H1 (cell line): ENCODE data around the gene RHBDF2. TPM values are rescaled to one million over a fixed set of nuclear protein-coding genes. Genes with fewer than 3 reads are reported as not detected.

ENCODE experiments used
- CTCF ChIA-PET: fragments of 300-600 bp; sonication (Branson Sonifier 250); formaldehyde crosslinking; loops from one replicate; lab custom pipeline; 2021; ENCODE audit not compliant: partially characterized antibody; lab: Charles Lee
- POLR2A ChIA-PET: fragments of 300-600 bp; sonication (Branson Sonifier 250); formaldehyde crosslinking; loops from one replicate; lab custom pipeline; 2021; ENCODE audit warnings: inconsistent platforms; ENCODE audit not compliant: partially characterized antibody; lab: Charles Lee
- DNase-seq, 2 experiments: peaks; one replicate each; pipeline versions ENCODE4 v3.0.0 to v3.0.0-alpha.2; 2010 to 2022; ENCODE audit warnings: low spot score in 2 of 2, low read depth in 1 of 2, mixed read lengths in 1 of 2
- FAIRE-seq: peaks from 2 replicates; lab custom pipeline; 2011; peaks lifted over from hg19 to GRCh38; lab: Jason Lieb, UNC
- H2AFZ ChIP-seq: 2 replicates; pipeline ENCODE4 v1.8.1; 2012; ENCODE audit warnings: low read length, inconsistent platforms
- H2AK5ac ChIP-seq: 2 replicates; pipeline ENCODE4 v1.6.1; 2013; ENCODE audit warnings: low read depth, low read length
- H2BK120ac ChIP-seq: replicated peaks from 2 replicates; pipeline ENCODE3; 2013; ENCODE audit warnings: low read depth, low read length, inconsistent platforms
- H2BK12ac ChIP-seq: 2 replicates; pipeline ENCODE4 v1.6.1; 2013; ENCODE audit warnings: low read depth, low read length
- H2BK15ac ChIP-seq: 2 replicates; pipeline ENCODE4 v1.6.1; 2013; ENCODE audit warnings: low read length
- H2BK20ac ChIP-seq: 2 replicates; pipeline ENCODE4 v1.6.1; 2013; ENCODE audit warnings: low read length
- H2BK5ac ChIP-seq: 2 replicates; pipeline ENCODE4 v1.6.1; 2013; ENCODE audit warnings: low read depth, low read length
- H3K14ac ChIP-seq: 2 replicates; pipeline ENCODE4 v1.6.1; 2013; ENCODE audit warnings: inconsistent platforms; ENCODE audit not compliant: insufficient read length
- H3K18ac ChIP-seq: 2 replicates; pipeline ENCODE4 v1.6.1; 2013; ENCODE audit warnings: low read length; ENCODE audit errors: extremely low read depth
- H3K23ac ChIP-seq: 2 replicates; pipeline ENCODE4 v1.6.1; 2013; ENCODE audit warnings: inconsistent platforms; ENCODE audit not compliant: insufficient read length
- H3K23me2 ChIP-seq: 2 replicates; pipeline ENCODE4 v1.6.1; 2013; ENCODE audit warnings: low read depth, low read length
- H3K27ac ChIP-seq: 2 replicates; pipeline ENCODE4 v1.6.1; 2011; ENCODE audit warnings: low read depth, low read length, inconsistent platforms
- H3K27me3 ChIP-seq, 4 experiments: replicated peaks in 1 of 4; 1 replicate in 1 of 4; 2 replicates in 3 of 4; pipeline versions ENCODE4 v1.6.1 to v1.8.1; 2011 to 2013; ENCODE audit warnings: low read length in 3 of 4, mild to moderate bottlenecking in 3 of 4, inconsistent platforms in 2 of 4, mixed read lengths in 2 of 4, moderate library complexity in 1 of 4; ENCODE audit not compliant: control insufficient read depth in 3 of 4, insufficient read depth in 3 of 4; ENCODE audit errors: extremely low read depth in 1 of 4
- H3K36me3 ChIP-seq, 4 experiments: 2 replicates each; pipeline versions ENCODE4 v1.6.1 to v1.8.1; 2011 to 2013; ENCODE audit warnings: mild to moderate bottlenecking in 4 of 4, low read length in 3 of 4, moderate library complexity in 2 of 4, control low read depth in 1 of 4, inconsistent platforms in 1 of 4; ENCODE audit not compliant: insufficient read depth in 4 of 4, control insufficient read depth in 2 of 4
- H3K4ac ChIP-seq: replicated peaks from 2 replicates; pipeline ENCODE3; 2013; ENCODE audit warnings: low read length, low read depth, mixed read lengths, inconsistent platforms; ENCODE audit not compliant: insufficient read length
- H3K4me1 ChIP-seq, 4 experiments: replicated peaks in 1 of 4; 1 replicate in 1 of 4; 2 replicates in 3 of 4; pipeline versions ENCODE4 v1.6.1 to v1.8.1; 2011 to 2013; ENCODE audit warnings: low read length in 3 of 4, inconsistent platforms in 2 of 4, mixed read lengths in 1 of 4; ENCODE audit not compliant: insufficient read depth in 4 of 4, control insufficient read depth in 3 of 4
- H3K4me2 ChIP-seq, 2 experiments: 2 replicates each; pipeline versions ENCODE4 v1.6.1 to v1.8.1; 2011 to 2013; ENCODE audit warnings: low read depth in 2 of 2, low read length in 2 of 2, control low read depth in 1 of 2, inconsistent platforms in 1 of 2, mild to moderate bottlenecking in 1 of 2; ENCODE audit not compliant: insufficient read depth in 1 of 2
- H3K4me3 ChIP-seq, 4 experiments: fragments of 200-600, 300-600 bp in 1 of 4; sonication (generic), shearing (Covaris generic), sonication (Bioruptor Twin) in 1 of 4; 2 replicates each; pipeline versions ENCODE4 v1.5.1 to v1.8.1; 2011 to 2016; ENCODE audit warnings: low read length in 4 of 4, low read depth in 3 of 4, control low read depth in 2 of 4, inconsistent platforms in 2 of 4, mild to moderate bottlenecking in 2 of 4, mixed read lengths in 1 of 4, moderate library complexity in 1 of 4; ENCODE audit not compliant: insufficient read depth in 2 of 4; ENCODE audit errors: extremely low read depth in 1 of 4
- H3K56ac ChIP-seq: replicated peaks from 2 replicates; pipeline ENCODE3; 2013; ENCODE audit warnings: low read depth, mild to moderate bottlenecking, mixed read lengths, low read length, inconsistent platforms; ENCODE audit not compliant: insufficient read length
- H3K79me1 ChIP-seq: 2 replicates; pipeline ENCODE4 v1.6.1; 2013; ENCODE audit warnings: low read depth, low read length, control low read depth
- H3K79me2 ChIP-seq, 2 experiments: 2 replicates each; pipeline versions ENCODE4 v1.6.1 to v1.8.1; 2012 to 2013; ENCODE audit warnings: low read length in 2 of 2, mild to moderate bottlenecking in 2 of 2, inconsistent platforms in 1 of 2; ENCODE audit not compliant: insufficient read depth in 2 of 2, control insufficient read depth in 1 of 2
- H3K9ac ChIP-seq, 4 experiments: replicated peaks in 1 of 4; 1 replicate in 1 of 4; 2 replicates in 3 of 4; pipeline versions ENCODE4 v1.6.1 to v1.8.1; 2011 to 2013; ENCODE audit warnings: low read depth in 3 of 4, low read length in 3 of 4, control low read depth in 2 of 4, mild to moderate bottlenecking in 2 of 4, moderate library complexity in 2 of 4, inconsistent platforms in 1 of 4; ENCODE audit errors: extremely low read depth in 1 of 4
- H3K9me3 ChIP-seq, 2 experiments: 2 replicates each; pipeline versions ENCODE4 v1.6.1 to v1.8.1; 2012 to 2013; ENCODE audit warnings: mild to moderate bottlenecking in 2 of 2, moderate library complexity in 2 of 2, control low read depth in 1 of 2, inconsistent platforms in 1 of 2, low read depth in 1 of 2, low read length in 1 of 2, mixed read lengths in 1 of 2; ENCODE audit not compliant: insufficient read depth in 2 of 2
- H4K20me1 ChIP-seq, 2 experiments: replicated peaks in 1 of 2; 2 replicates each; pipeline versions ENCODE3 to v1.8.1; 2011 to 2013; ENCODE audit warnings: inconsistent platforms in 2 of 2, low read length in 2 of 2, mild to moderate bottlenecking in 1 of 2; ENCODE audit not compliant: insufficient read depth in 2 of 2, control insufficient read depth in 1 of 2
- H4K5ac ChIP-seq: 2 replicates; pipeline ENCODE4 v1.6.1; 2013; ENCODE audit warnings: low read length, low read depth, mixed read lengths, inconsistent platforms; ENCODE audit not compliant: insufficient read length
- H4K8ac ChIP-seq: 2 replicates; pipeline ENCODE4 v1.8.0; 2013; ENCODE audit warnings: mild to moderate bottlenecking, moderate library complexity, low read length, inconsistent platforms; ENCODE audit not compliant: insufficient read depth; ENCODE audit errors: extremely low read depth
- H4K91ac ChIP-seq: replicated peaks from 2 replicates; pipeline ENCODE3; 2013; ENCODE audit warnings: low read length, mixed read lengths, inconsistent platforms; ENCODE audit not compliant: insufficient read length
- POLR2AphosphoS5 ChIP-seq: IDR thresholded peaks from 2 replicates; pipeline ENCODE4 v1.6.1; 2011; ENCODE audit warnings: low read depth, low read length
- WGBS, 2 experiments: shearing (Covaris generic) in 1 of 2; methylation state at CpG; one replicate each; pipeline versions ENCODE4 v1.1.6 to v1.1.7; 2013 to 2015; ENCODE audit warnings: low lambda C conversion rate in 2 of 2, mixed read lengths in 2 of 2, inconsistent platforms in 1 of 2, low coverage in 1 of 2, missing lambda C conversion rate in 1 of 2; ENCODE audit not compliant: insufficient replicate concordance in 2 of 2, insufficient coverage in 1 of 2, insufficient read length in 1 of 2; ENCODE audit errors: extremely low coverage in 1 of 2, missing lambda C conversion rate in 1 of 2; 5-methylcytosine and 5-hydroxymethylcytosine counted together
- polyA plus RNA-seq, 7 experiments: library from polyadenylated mRNA; depleted of rRNA in 3 of 7; stranded (reverse) in 5 of 7; unstranded in 2 of 7; fragments of >200 nt in 5 of 7; fragments of 200-250 nt in 2 of 7; gene quantifications; 1 replicate in 5 of 7; 2 replicates in 1 of 7; 4 replicates in 1 of 7; pipeline versions ENCODE4 v1.2.1 to v1.2.3, GENCODE V29; 2011 to 2013; ENCODE audit warnings: missing spikeins in 2 of 7, mixed read lengths in 2 of 7
- total RNA-seq: library from RNA; stranded (reverse); fragmentation: NEBNext Ultra II Directional; extraction: Animal tissue kit (Norgen Biotek cat#: 25700); gene quantifications from 2 replicates; pipeline ENCODE4 v1.2.1, GENCODE V29; 2021
- TF ChIP-seq, protein P1 (sequence below), 3 experiments: IDR thresholded peaks; 1 replicate in 2 of 3; 2 replicates in 1 of 3; pipeline versions ENCODE4 v1.5.1 to v1.6.1; 2011; ENCODE audit warnings: low read length in 3 of 3, mild to moderate bottlenecking in 3 of 3, inconsistent platforms in 2 of 3, low read depth in 1 of 3, moderate library complexity in 1 of 3; ENCODE audit not compliant: insufficient read depth in 1 of 3; ENCODE audit errors: control extremely low read depth in 1 of 3

Gene RHBDF2
- total and polyA plus RNA-seq, 2 of the 8 experiments (the other 6 are each of a cell fraction or from before 2014, with no cell fraction given): 21.2 to 25.9 TPM

GRCh38 chr17:76504117-76504516, 2.9 kb upstream of the RHBDF2 start:
- Histone ChIP-seq H3K27me3 (peaks cover 0 to 6% (median 4%) of the 10 kb centered on the region in 4 experiments; a peak in 5 of 7 replicates), H4K8ac (no peak overlapping the region), H3K4me1 (peaks cover 8 to 24% (median 18%) of the 10 kb centered on the region in 4 experiments), H3K23ac (no peak overlapping the region), H3K27ac (no peak overlapping the region), H3K4me2 (no peak overlapping the region), H2AFZ (no peak overlapping the region), H2BK15ac (no peak overlapping the region), H4K91ac (no peak overlapping the region), H3K79me1 (peaks cover 3% of the 10 kb centered on the region; the same call in 1 of the 2 replicates), H2BK5ac (no peak overlapping the region), H3K9ac (no peak overlapping the region), H4K5ac (no peak overlapping the region), H3K56ac (no peak overlapping the region), H3K23me2 (peaks cover 7% of the 10 kb centered on the region; the same call in 1 of the 2 replicates), H2AK5ac (no peak overlapping the region), H3K4me3 (no peak overlapping the region), H3K9me3 (no peaks in the 10 kb centered on the region), H4K20me1 (peaks cover 3 to 5% of the 10 kb centered on the region in 2 experiments), H3K36me3 (no peaks in the 10 kb centered on the region), H3K4ac (no peak overlapping the region), H3K14ac (no peak overlapping the region), H3K18ac (no peak overlapping the region), H2BK12ac (no peak overlapping the region), H3K79me2 (peaks cover 0 to 6% of the 10 kb centered on the region in 2 experiments; a peak in 1 of 4 replicates), H2BK20ac (no peak overlapping the region), H2BK120ac (no peak overlapping the region)
- ChIA-PET POLR2A (interaction anchor here (1.3 kb wide), 1 partner anchor 37 kb away, joined by 4 read pairs; no protein-coding TSS in a partner anchor), CTCF (interaction anchor here (0.6 to 20.2 kb wide), 22 partner anchors 9 to 205 kb away, joined by 3 to 446 read pairs (median 6); partner anchors contain the start of genes AANAT and UBE2O)
- no peak for DNase-seq
- TF ChIP-seq, protein P1, sequence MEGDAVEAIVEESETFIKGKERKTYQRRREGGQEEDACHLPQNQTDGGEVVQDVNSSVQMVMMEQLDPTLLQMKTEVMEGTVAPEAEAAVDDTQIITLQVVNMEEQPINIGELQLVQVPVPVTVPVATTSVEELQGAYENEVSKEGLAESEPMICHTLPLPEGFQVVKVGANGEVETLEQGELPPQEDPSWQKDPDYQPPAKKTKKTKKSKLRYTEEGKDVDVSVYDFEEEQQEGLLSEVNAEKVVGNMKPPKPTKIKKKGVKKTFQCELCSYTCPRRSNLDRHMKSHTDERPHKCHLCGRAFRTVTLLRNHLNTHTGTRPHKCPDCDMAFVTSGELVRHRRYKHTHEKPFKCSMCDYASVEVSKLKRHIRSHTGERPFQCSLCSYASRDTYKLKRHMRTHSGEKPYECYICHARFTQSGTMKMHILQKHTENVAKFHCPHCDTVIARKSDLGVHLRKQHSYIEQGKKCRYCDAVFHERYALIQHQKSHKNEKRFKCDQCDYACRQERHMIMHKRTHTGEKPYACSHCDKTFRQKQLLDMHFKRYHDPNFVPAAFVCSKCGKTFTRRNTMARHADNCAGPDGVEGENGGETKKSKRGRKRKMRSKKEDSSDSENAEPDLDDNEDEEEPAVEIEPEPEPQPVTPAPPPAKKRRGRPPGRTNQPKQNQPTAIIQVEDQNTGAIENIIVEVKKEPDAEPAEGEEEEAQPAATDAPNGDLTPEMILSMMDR (IDR thresholded peaks at IDR 0.05; ENCODE audit: control extremely low read depth in 1 of 3, insufficient read depth in 1 of 3, low read depth in 1 of 3, low read length in 3 of 3): peak; percentile 20 to 36 (median 24); a peak in 3 of 4 replicates
- no peak for TF ChIP-seq POLR2AphosphoS5
- 79% methylated on average over 7 of the region's 7 CpGs; no CpG with 5 or more reads in 1 of the 2 experiments for WGBS, 2 experiments
- FAIRE-seq: no peak
